Activated CD4-positive, alpha-beta T cell treated with anti-CD3 and anti-CD28 coated beads for 48 hours (primary cell): ENCODE data around the gene XRCC1.
"Not testable (repeated sequence)": the region's sequence is repeated elsewhere in the genome, so short reads cannot be mapped to it uniquely, and the experiment has no call there.

Experiments
- DNase-seq: peaks from one replicate; pipeline ENCODE4 v3.0.0-alpha.2; 2020

Gene XRCC1

GRCh38 chr19:43599635-43600295, 24.4 kb upstream of the XRCC1 start:
- DNase-seq: no peak

- DNase-seq: no peak
Observed at GRCh38 chr19:43598445-43599240, 23.3 kb upstream of the XRCC1 start.

GRCh38 chr19:43597876-43598275, 22.5 kb upstream of the XRCC1 start:
- no peak for DNase-seq

- no peak for DNase-seq
Observed at GRCh38 chr19:43596842-43597461, 21.6 kb upstream of the XRCC1 start.

- DNase-seq: peak; percentile 100
Observed at GRCh38 chr19:43595999-43596841, 20.9 kb upstream of the XRCC1 start, which contains the start of the genes IRGQ and ZNF576. IRGQ (minus strand) TSS chr19:43596134; CDS start chr19:43595338, 796 bp downstream. ZNF576 (plus strand) TSS chr19:43596595; CDS start chr19:43597109, 514 bp downstream.

- DNase-seq: peak; percentile 45
Observed at GRCh38 chr19:43595605-43595998, 20.3 kb upstream of the XRCC1 start.

GRCh38 chr19:43594710-43595604, 19.6 kb upstream of the XRCC1 start:
- DNase-seq: peak; percentile 82

- DNase-seq: no peak
Observed at GRCh38 chr19:43594081-43594697, 18.9 kb upstream of the XRCC1 start.

- DNase-seq: no peak
Observed at GRCh38 chr19:43592800-43593350, 17.5 kb upstream of the XRCC1 start.

- DNase-seq: no peak
Observed at GRCh38 chr19:43591904-43592772, 16.8 kb upstream of the XRCC1 start.

GRCh38 chr19:43589678-43590077, 14.4 kb upstream of the XRCC1 start:
- no peak for DNase-seq

GRCh38 chr19:43589277-43589676, 13.9 kb upstream of the XRCC1 start:
- no peak for DNase-seq

GRCh38 chr19:43587029-43587428, 11.7 kb upstream of the XRCC1 start:
- not testable (repeated sequence) for DNase-seq

GRCh38 chr19:43586346-43586745, 11.0 kb upstream of the XRCC1 start:
- no peak for DNase-seq

GRCh38 chr19:43584484-43584883, 9.2 kb upstream of the XRCC1 start:
- DNase-seq: no peak

GRCh38 chr19:43582495-43582894, 7.2 kb upstream of the XRCC1 start:
- DNase-seq: no peak

- DNase-seq: no peak
Observed at GRCh38 chr19:43581467-43581866, 6.1 kb upstream of the XRCC1 start.

- DNase-seq: no peak
Observed at GRCh38 chr19:43578787-43579186, 3.5 kb upstream of the XRCC1 start.

GRCh38 chr19:43575955-43576878, 890 bp upstream of the XRCC1 start:
- no peak for DNase-seq
